K562 (cell line): ENCODE results near the gene IMPA2. TPM values are rescaled to one million over a fixed set of nuclear protein-coding genes. Genes with fewer than 3 reads are reported as not detected.
A peak's percentile ranks its signal among the peaks of the same experiment; 100 is the strongest.

ENCODE experiments used
- ATAC-seq: fragments of 200-7000 bp; cut with Tn5 transposase; 3 replicates; pipeline ENCODE4 v1.9.1; 2020; ENCODE audit warnings: moderate library complexity
- BruUV-seq: library from RNA; stranded (reverse); fragments of 400-500 nt; replicated peaks from 2 replicates; lab custom pipeline; 2021; lab: Mats Ljungman, UMichigan
- CTCF ChIA-PET: fragments of 300-600 bp; formaldehyde crosslinking; extraction: SDS; loops from one replicate; lab custom pipeline; 2021; ENCODE audit warnings: low intra/inter-chr PET ratio; lab: Yijun Ruan, JAX
- POLR2A ChIA-PET: fragments of 300-600, 350-650 bp; sonication (Branson Sonifier 250); formaldehyde crosslinking; extraction: SDS; loops from one replicate; lab custom pipeline; 2021; ENCODE audit warnings: antibody characterized with exemption, inconsistent platforms; lab: Yijun Ruan, JAX
- DNase-seq, 4 experiments: peaks; one replicate each; pipeline versions ENCODE4 v3.0.0 to v3.0.0-alpha.2; 2011 to 2018; ENCODE audit warnings: low spot score in 3 of 4, mixed read lengths in 3 of 4; ENCODE audit errors: extremely low read depth in 1 of 4
- FAIRE-seq: peaks from 2 replicates; lab custom pipeline; 2011; peaks lifted over from hg19 to GRCh38; lab: Jason Lieb, UNC
- H2AFZ ChIP-seq: 2 replicates; pipeline ENCODE4 v1.6.0; 2011; ENCODE audit warnings: low read depth, low read length, control low read depth, inconsistent platforms
- H3K27ac ChIP-seq: fragments of 200-600 bp; 3 replicates; pipeline ENCODE4 v1.8.0; 2011; ENCODE audit warnings: low read depth, mild to moderate bottlenecking, control low read depth, inconsistent platforms, low read length, moderate library complexity, mixed read lengths; ENCODE audit errors: extremely low read depth
- H3K27me3 ChIP-seq, 2 experiments: fragments of 300-600 bp in 1 of 2; 2 replicates in 1 of 2; 3 replicates in 1 of 2; pipeline versions ENCODE4 v1.6.0 to v1.8.0; 2011; ENCODE audit warnings: inconsistent platforms in 2 of 2, low read length in 2 of 2, mild to moderate bottlenecking in 1 of 2, mixed read lengths in 1 of 2, moderate library complexity in 1 of 2; ENCODE audit not compliant: control insufficient read depth in 2 of 2, insufficient read depth in 2 of 2
- H3K36me3 ChIP-seq: fragments of 300-600 bp; 3 replicates; pipeline ENCODE4 v1.8.0; 2011; ENCODE audit warnings: mild to moderate bottlenecking, low read length, inconsistent platforms; ENCODE audit not compliant: control insufficient read depth, insufficient read depth
- H3K4me1 ChIP-seq, 2 experiments: fragments of 200-600 bp in 1 of 2; replicated peaks in 1 of 2; 2 replicates in 1 of 2; 3 replicates in 1 of 2; pipeline versions ENCODE4 v1.5.1 to v1.8.0; 2011; ENCODE audit warnings: inconsistent platforms in 2 of 2, low read length in 2 of 2, mild to moderate bottlenecking in 1 of 2, mixed read lengths in 1 of 2, moderate library complexity in 1 of 2; ENCODE audit not compliant: control insufficient read depth in 2 of 2, insufficient read depth in 2 of 2
- H3K4me2 ChIP-seq: 2 replicates; pipeline ENCODE4 v1.6.1; 2011; ENCODE audit warnings: low read length, control low read depth, inconsistent platforms, mixed read lengths; ENCODE audit not compliant: insufficient read depth
- H3K4me3 ChIP-seq: fragments of 200-600 bp; sonication (generic), shearing (Covaris generic); 2 replicates; pipeline ENCODE4 v1.5.1; 2016; ENCODE audit warnings: control low read depth, inconsistent platforms
- H3K79me2 ChIP-seq: fragments of 200-600 bp; 3 replicates; pipeline ENCODE4 v1.8.0; 2011; ENCODE audit warnings: low read length, inconsistent platforms; ENCODE audit not compliant: control insufficient read depth, insufficient read depth
- H3K9ac ChIP-seq, 2 experiments: 2 replicates each; pipeline versions ENCODE4 v1.6.0 to v1.6.1; 2011; ENCODE audit warnings: low read depth in 2 of 2, low read length in 2 of 2, control low read depth in 1 of 2, inconsistent platforms in 1 of 2, mild to moderate bottlenecking in 1 of 2, mixed read lengths in 1 of 2; ENCODE audit not compliant: insufficient read depth in 1 of 2
- H3K9me1 ChIP-seq: one replicate; pipeline ENCODE4 v1.6.0; 2011; ENCODE audit warnings: inconsistent platforms, mild to moderate bottlenecking, low read length, moderate library complexity; ENCODE audit not compliant: control insufficient read depth, insufficient read depth
- H3K9me3 ChIP-seq: replicated peaks from 2 replicates; pipeline ENCODE4 v1.5.1; 2011; ENCODE audit warnings: low read depth, low read length, inconsistent platforms; ENCODE audit not compliant: control insufficient read depth, insufficient read depth
- H4K20me1 ChIP-seq: replicated peaks from 2 replicates; pipeline ENCODE4 v1.6.1; 2011; ENCODE audit warnings: low read length, inconsistent platforms, mixed read lengths; ENCODE audit not compliant: control insufficient read depth, insufficient read depth
- IFI16 ChIP-seq: fragments of 250-450 bp; sonication (Bioruptor Pico); IDR thresholded peaks from 2 replicates; pipeline ENCODE4 v2.1.2; 2022; ENCODE audit warnings: mild to moderate bottlenecking, inconsistent platforms
- SPI1 ChIP-seq: IDR thresholded peaks from 2 replicates; pipeline ENCODE4 v1.6.1; 2011; ENCODE audit warnings: low read depth, low read length, control low read depth, borderline replicate concordance
- WGBS: fragments of 100-300 bp; shearing (Covaris generic); methylation state at CpG from one replicate; pipeline ENCODE4 v1.1.6; 2016; ENCODE audit warnings: low coverage, mixed read lengths; ENCODE audit not compliant: insufficient coverage; ENCODE audit errors: missing lambda C conversion rate; 5-methylcytosine and 5-hydroxymethylcytosine counted together
- in situ Hi-C: fragments of 300-500 bp; cut with MboI; formaldehyde crosslinking; loops from 4 replicates; pipeline ENCODE4 v1.15.0; 2018; ENCODE audit warnings: inconsistent platforms, mixed read lengths
- intact Hi-C: fragments of 100-400 bp; cut with micrococcal nuclease; formaldehyde crosslinking; loops from 2 replicates; pipeline ENCODE4 v1.14.2; 2022
- polyA plus RNA-seq, 8 experiments: library from polyadenylated mRNA; depleted of rRNA in 4 of 8; stranded (reverse) in 5 of 8; unstranded in 3 of 8; fragments of >200 nt; fragmentation: Nextera tagmentation in 2 of 8; fragmentation: Illumina TruSeq in 1 of 8; extraction: Ambion mirVana in 2 of 8; extraction: Trizol in 1 of 8; gene quantifications; 2 replicates each; pipeline versions ENCODE4 v1.2.1 to v1.2.3, GENCODE V29; 2011 to 2014; ENCODE audit warnings: inconsistent platforms in 1 of 8, missing spikeins in 1 of 8
- total RNA-seq, 7 experiments: library from RNA; depleted of rRNA in 6 of 7; stranded (reverse); fragments of >200 nt in 6 of 7; fragmentation: Illumina TruSeq in 2 of 7; extraction: Trizol in 2 of 7; gene quantifications; 2 replicates each; pipeline versions ENCODE4 v1.2.1 to v1.2.3, GENCODE V29; 2011 to 2021; ENCODE audit warnings: low replicate concordance in 1 of 7
- TF ChIP-seq, protein P1 (sequence below): fragments of 450-650 bp; IDR thresholded peaks from 2 replicates; pipeline ENCODE4 v1.6.1; 2018; ENCODE audit warnings: mild to moderate bottlenecking, low read depth; ENCODE audit not compliant: partially characterized antibody

IMPA2 gene
- total and polyA plus RNA-seq, 9 of the 15 experiments (the other 6 are each of a cell fraction or from before 2014, with no cell fraction given): 0.62 to 11.3 (median 5.7) TPM

GRCh38 chr18:11950824-11951223 lies 30.5 kb upstream of the IMPA2 start:
- Histone ChIP-seq H3K4me3 (no peak overlapping the region), H4K20me1 (no peaks in the 10 kb centered on the region), H3K4me1 (peaks cover 46% of the 10 kb centered on the region in 2 experiments), H2AFZ (0 out of 2 replicates have a peak overlapping the region, but pooled peaks have one; percentile 9), H3K27ac (no peak overlapping the region), H3K27me3 (no peaks in the 10 kb centered on the region), H3K9ac (0 out of 4 replicates have a peak overlapping the region, but pooled peaks of 1 of the 2 experiments have one; percentile 48), H3K9me3 (peaks cover 2% of the 10 kb centered on the region; the same call in 1 of the 2 replicates), H3K9me1 (no peaks in the 10 kb centered on the region), H3K4me2 (peak overlapping the region; percentile 0; the same call in 1 of the 2 replicates), H3K79me2 (no peaks in the 10 kb centered on the region; the same call in 2 of the 3 replicates), H3K36me3 (no peaks in the 10 kb centered on the region)
- ChIA-PET POLR2A (interaction anchor here (0.6 to 4.0 kb wide), 10 partner anchors 8 to 115 kb away, joined by 3 to 15 read pairs (median 4); partner anchors contain the start of gene IMPA2), CTCF (no interaction called here)
- DNase-seq: no peak
- FAIRE-seq: no peak
- no peak for ATAC-seq
- intact Hi-C loops (no loop called here), in situ Hi-C loops (no loop called here)
- 74% methylated on average over 5 of the region's 5 CpGs for WGBS
- BruUV-seq: TSS peak; percentile 100
- TF ChIP-seq, protein P1, sequence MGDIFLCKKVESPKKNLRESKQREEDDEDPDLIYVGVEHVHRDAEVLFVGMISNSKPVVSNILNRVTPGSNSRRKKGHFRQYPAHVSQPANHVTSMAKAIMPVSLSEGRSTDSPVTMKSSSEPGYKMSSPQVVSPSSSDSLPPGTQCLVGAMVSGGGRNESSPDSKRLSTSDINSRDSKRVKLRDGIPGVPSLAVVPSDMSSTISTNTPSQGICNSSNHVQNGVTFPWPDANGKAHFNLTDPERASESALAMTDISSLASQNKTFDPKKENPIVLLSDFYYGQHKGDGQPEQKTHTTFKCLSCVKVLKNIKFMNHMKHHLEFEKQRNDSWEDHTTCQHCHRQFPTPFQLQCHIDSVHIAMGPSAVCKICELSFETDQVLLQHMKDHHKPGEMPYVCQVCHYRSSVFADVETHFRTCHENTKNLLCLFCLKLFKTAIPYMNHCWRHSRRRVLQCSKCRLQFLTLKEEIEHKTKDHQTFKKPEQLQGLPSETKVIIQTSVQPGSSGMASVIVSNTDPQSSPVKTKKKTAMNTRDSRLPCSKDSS: no peak
- TF ChIP-seq SPI1 (no peak), IFI16 (no peak)
